Measurements from ENCODE around the gene ZNF618.

ZNF618 gene

DNA sequence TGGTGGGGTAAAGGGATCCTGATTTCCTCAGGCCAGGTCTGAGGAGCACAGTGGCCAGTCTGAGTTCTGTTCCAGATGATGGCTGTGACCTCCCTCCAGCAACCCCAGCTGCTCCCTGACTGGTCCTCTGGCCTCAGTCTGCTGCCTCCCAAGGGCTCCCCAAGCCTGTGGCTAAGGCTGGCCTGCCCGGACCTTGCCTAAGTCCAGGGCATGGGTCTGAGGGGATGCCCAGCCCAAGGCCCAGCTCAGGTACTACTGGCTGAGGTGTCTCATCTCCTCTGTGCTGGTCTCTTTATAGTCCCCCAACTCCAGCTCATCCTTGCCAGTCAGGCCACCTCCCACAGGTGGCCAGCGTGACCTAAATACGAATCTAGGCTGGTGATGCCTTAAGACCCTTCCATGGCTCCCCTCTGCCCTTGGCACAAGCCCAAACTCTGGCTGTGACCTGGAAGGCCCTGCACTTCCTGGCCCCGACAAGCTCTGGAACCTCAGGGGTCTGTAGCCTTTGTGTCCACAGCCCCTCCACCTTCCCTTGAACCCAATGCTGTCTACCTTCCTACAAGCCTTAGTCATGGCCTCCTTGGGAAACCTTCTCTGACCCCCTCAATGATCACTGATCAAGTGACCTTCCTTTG, 213.2 kb downstream of the ZNF618 start:
- H4K20me1 ChIP-seq (ENCODE audit: control insufficient read depth, insufficient read depth, low read depth, low read length), result no peaks in the 10 kb centered on the region
- H3K9me3 ChIP-seq (ENCODE audit: control insufficient read depth, insufficient read depth, low read length), result no peaks in the 10 kb centered on the region
- no peaks in the 10 kb centered on the region for H3K9me2 ChIP-seq (replicated peaks; ENCODE audit: control insufficient read depth, low read length)
- TF ChIP-seq EZH2phosphoT487 (IDR thresholded peaks at IDR 0.05; ENCODE audit: borderline replicate concordance, low read length), result no peak
- TF ChIP-seq, protein P1, sequence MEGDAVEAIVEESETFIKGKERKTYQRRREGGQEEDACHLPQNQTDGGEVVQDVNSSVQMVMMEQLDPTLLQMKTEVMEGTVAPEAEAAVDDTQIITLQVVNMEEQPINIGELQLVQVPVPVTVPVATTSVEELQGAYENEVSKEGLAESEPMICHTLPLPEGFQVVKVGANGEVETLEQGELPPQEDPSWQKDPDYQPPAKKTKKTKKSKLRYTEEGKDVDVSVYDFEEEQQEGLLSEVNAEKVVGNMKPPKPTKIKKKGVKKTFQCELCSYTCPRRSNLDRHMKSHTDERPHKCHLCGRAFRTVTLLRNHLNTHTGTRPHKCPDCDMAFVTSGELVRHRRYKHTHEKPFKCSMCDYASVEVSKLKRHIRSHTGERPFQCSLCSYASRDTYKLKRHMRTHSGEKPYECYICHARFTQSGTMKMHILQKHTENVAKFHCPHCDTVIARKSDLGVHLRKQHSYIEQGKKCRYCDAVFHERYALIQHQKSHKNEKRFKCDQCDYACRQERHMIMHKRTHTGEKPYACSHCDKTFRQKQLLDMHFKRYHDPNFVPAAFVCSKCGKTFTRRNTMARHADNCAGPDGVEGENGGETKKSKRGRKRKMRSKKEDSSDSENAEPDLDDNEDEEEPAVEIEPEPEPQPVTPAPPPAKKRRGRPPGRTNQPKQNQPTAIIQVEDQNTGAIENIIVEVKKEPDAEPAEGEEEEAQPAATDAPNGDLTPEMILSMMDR (IDR thresholded peaks at IDR 0.05; ENCODE audit: low read depth, low read length, poor library complexity, severe bottlenecking), result no peak
- no peak overlapping the region for H3K27ac ChIP-seq (ENCODE audit: low read depth, low read length)
- H3K27me3 ChIP-seq (ENCODE audit: control insufficient read depth, low read length), result peaks cover 13% of the 10 kb centered on the region
- no peaks in the 10 kb centered on the region for H3F3A ChIP-seq (ENCODE audit: control insufficient read depth, insufficient read depth)
- no peaks in the 10 kb centered on the region for H3K4me1 ChIP-seq (ENCODE audit: control insufficient read depth, low read length)
- H3K4me3 ChIP-seq (ENCODE audit: low read length), result no peak overlapping the region
- no peak overlapping the region for H3K4me2 ChIP-seq (ENCODE audit: low read length)
- no peaks in the 10 kb centered on the region for H3K79me2 ChIP-seq (ENCODE audit: control insufficient read depth, low read length)
- no peaks in the 10 kb centered on the region for H3K36me3 ChIP-seq (ENCODE audit: control insufficient read depth, low read length)

DNA sequence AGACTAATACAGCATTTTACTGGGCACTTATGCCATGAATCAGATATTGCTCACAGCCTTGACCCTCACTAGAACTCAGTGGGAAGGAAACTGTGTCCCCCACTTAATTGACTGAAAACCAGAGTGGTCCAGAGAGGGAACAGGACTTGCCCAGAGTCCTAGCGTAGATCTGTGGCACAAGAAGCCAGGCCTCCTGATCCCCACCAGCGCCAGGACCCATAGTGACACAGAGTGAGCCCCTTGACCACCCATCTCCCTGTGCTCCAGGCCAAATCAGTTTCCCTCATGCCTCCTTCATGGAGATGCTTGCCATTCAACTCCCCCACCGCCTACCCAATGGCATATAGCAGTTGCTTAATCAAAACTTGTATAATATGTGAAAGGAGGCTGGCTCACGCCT, 214.7 kb downstream of the ZNF618 start:
- H3K27ac ChIP-seq (ENCODE audit: low read depth, low read length), result no peak overlapping the region
- no peak for TF ChIP-seq EZH2phosphoT487 (IDR thresholded peaks at IDR 0.05; ENCODE audit: borderline replicate concordance, low read length)
- TF ChIP-seq, protein P1 (IDR thresholded peaks at IDR 0.05; ENCODE audit: low read depth, low read length, poor library complexity, severe bottlenecking), result no peak
- peaks cover 9% of the 10 kb centered on the region for H3K27me3 ChIP-seq (ENCODE audit: control insufficient read depth, low read length)
- no peaks in the 10 kb centered on the region for H3F3A ChIP-seq (ENCODE audit: control insufficient read depth, insufficient read depth)
- H3K79me2 ChIP-seq (ENCODE audit: control insufficient read depth, low read length), result no peaks in the 10 kb centered on the region
- H3K4me2 ChIP-seq (ENCODE audit: low read length), result no peak overlapping the region
- no peak overlapping the region for H3K4me3 ChIP-seq (ENCODE audit: low read length)
- H3K9me3 ChIP-seq (ENCODE audit: control insufficient read depth, insufficient read depth, low read length), result no peaks in the 10 kb centered on the region
- H3K36me3 ChIP-seq (ENCODE audit: control insufficient read depth, low read length), result no peaks in the 10 kb centered on the region
- no peaks in the 10 kb centered on the region for H3K4me1 ChIP-seq (ENCODE audit: control insufficient read depth, low read length)
- H4K20me1 ChIP-seq (ENCODE audit: control insufficient read depth, insufficient read depth, low read depth, low read length), result no peaks in the 10 kb centered on the region
- no peaks in the 10 kb centered on the region for H3K9me2 ChIP-seq (replicated peaks; ENCODE audit: control insufficient read depth, low read length)

DNA sequence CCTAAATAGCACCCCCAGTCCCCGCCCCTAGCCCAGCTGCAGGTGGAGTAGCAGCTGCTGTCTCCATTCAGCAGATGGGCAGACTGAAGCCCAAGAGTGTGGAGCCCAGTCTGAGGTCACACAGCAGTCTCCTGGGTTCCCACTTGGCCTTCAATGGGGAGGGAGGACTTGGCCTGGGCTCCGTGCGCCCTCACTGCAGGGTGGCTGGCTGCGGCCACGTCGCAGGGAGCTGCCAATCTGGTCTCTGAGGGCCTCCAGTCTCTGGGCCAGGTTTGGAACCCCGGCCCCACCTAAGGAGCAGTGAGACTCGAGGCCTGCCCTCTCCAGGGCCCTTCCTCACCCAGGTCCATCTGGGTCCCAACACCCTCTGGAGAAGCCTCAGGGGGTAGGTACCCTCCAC, 215.6 kb downstream of the ZNF618 start:
- no peaks in the 10 kb centered on the region for H3K79me2 ChIP-seq (ENCODE audit: control insufficient read depth, low read length)
- H3K9me3 ChIP-seq (ENCODE audit: control insufficient read depth, insufficient read depth, low read length), result no peaks in the 10 kb centered on the region
- no peak overlapping the region for H3K4me3 ChIP-seq (ENCODE audit: low read length)
- H3K4me2 ChIP-seq (ENCODE audit: low read length), result no peak overlapping the region
- H3F3A ChIP-seq (ENCODE audit: control insufficient read depth, insufficient read depth), result no peaks in the 10 kb centered on the region
- no peaks in the 10 kb centered on the region for H3K4me1 ChIP-seq (ENCODE audit: control insufficient read depth, low read length)
- H3K9me2 ChIP-seq (replicated peaks; ENCODE audit: control insufficient read depth, low read length), result no peaks in the 10 kb centered on the region
- no peak overlapping the region for H3K27ac ChIP-seq (ENCODE audit: low read depth, low read length)
- no peaks in the 10 kb centered on the region for H3K36me3 ChIP-seq (ENCODE audit: control insufficient read depth, low read length)
- TF ChIP-seq, protein P1 (IDR thresholded peaks at IDR 0.05; ENCODE audit: low read depth, low read length, poor library complexity, severe bottlenecking), result no peak
- TF ChIP-seq EZH2phosphoT487 (IDR thresholded peaks at IDR 0.05; ENCODE audit: borderline replicate concordance, low read length), result no peak
- no peaks in the 10 kb centered on the region for H4K20me1 ChIP-seq (ENCODE audit: control insufficient read depth, insufficient read depth, low read depth, low read length)
- peaks cover 4% of the 10 kb centered on the region for H3K27me3 ChIP-seq (ENCODE audit: control insufficient read depth, low read length)
